ENCODE measurements around the gene PFN3. TPM values are rescaled to one million over a fixed set of nuclear protein-coding genes. Genes with fewer than 3 reads are reported as not detected.

The PFN3 gene
- total RNA-seq, 2 donors from 2014 or later, result not detected

- H3K27me3 ChIP-seq, result no peaks in the 10 kb centered on the region
- peaks cover 0 to 52% of the 10 kb centered on the region in 2 donors for H3K4me1 ChIP-seq
- DNase-seq (ENCODE audit: low spot score), result peak; percentile 87
- no peaks in the 10 kb centered on the region for H3K36me3 ChIP-seq
- H3K4me3 ChIP-seq, result peak overlapping the region; percentile 36 to 50
- peak overlapping the region; percentile 86 to 87 for H3K27ac ChIP-seq
- TF ChIP-seq CTCF (IDR thresholded peaks at IDR 0.05), result no peak
- H3K9me3 ChIP-seq, result no peaks in the 10 kb centered on the region
Measured at GRCh38 chr5:177366528-177367322, 33.7 kb downstream of the PFN3 start.

GRCh38 chr5:177365845-177366527, 34.5 kb downstream of the PFN3 start:
- Histone ChIP-seq H3K27ac (peak overlapping the region; percentile 86 to 87), H3K4me3 (no peak overlapping the region), H3K27me3 (no peaks in the 10 kb centered on the region), H3K36me3 (no peaks in the 10 kb centered on the region), H3K4me1 (peaks cover 0 to 45% of the 10 kb centered on the region in 2 donors), H3K9me3 (no peaks in the 10 kb centered on the region)
- no peak for TF ChIP-seq CTCF (IDR thresholded peaks at IDR 0.05)
- DNase-seq (ENCODE audit: low spot score), result no peak

GRCh38 chr5:177364159-177364962, 36.1 kb downstream of the PFN3 start:
- Histone ChIP-seq H3K36me3 (no peaks in the 10 kb centered on the region), H3K27ac (no peak overlapping the region), H3K27me3 (no peaks in the 10 kb centered on the region), H3K4me1 (peaks cover 0 to 39% of the 10 kb centered on the region in 2 donors), H3K9me3 (no peaks in the 10 kb centered on the region), H3K4me3 (no peak overlapping the region)
- TF ChIP-seq CTCF (IDR thresholded peaks at IDR 0.05), result no peak
- DNase-seq (ENCODE audit: low spot score), result no peak

- peak overlapping the region; percentile 34 to 57 for H3K4me3 ChIP-seq
- peaks cover 0 to 39% of the 10 kb centered on the region in 2 donors for H3K4me1 ChIP-seq
- H3K9me3 ChIP-seq, result no peaks in the 10 kb centered on the region
- no peak overlapping the region for H3K27ac ChIP-seq
- DNase-seq (ENCODE audit: low spot score), result no peak
- H3K36me3 ChIP-seq, result no peaks in the 10 kb centered on the region
- TF ChIP-seq CTCF (IDR thresholded peaks at IDR 0.05), result no peak
- no peaks in the 10 kb centered on the region for H3K27me3 ChIP-seq
Measured at GRCh38 chr5:177363565-177363964, 36.9 kb downstream of the PFN3 start.

GRCh38 chr5:177362610-177363507, 37.6 kb downstream of the PFN3 start:
- H3K4me1 ChIP-seq, result peaks cover 0 to 36% of the 10 kb centered on the region in 2 donors
- H3K27ac ChIP-seq, result peak overlapping the region in 1 of 2 donors; percentile 26

More at GRCh38 chr5:177362610-177363507, 37.6 kb downstream of the PFN3 start:
- no peak for DNase-seq (ENCODE audit: low spot score)
- Histone ChIP-seq H3K4me3 (peak overlapping the region; percentile 34 to 57), H3K36me3 (no peaks in the 10 kb centered on the region), H3K9me3 (no peaks in the 10 kb centered on the region), H3K27me3 (no peaks in the 10 kb centered on the region)
- no peak for TF ChIP-seq CTCF (IDR thresholded peaks at IDR 0.05)
